KMS-11 (cell line): ENCODE measurements around the gene P2RX2.

Experiments
- H2AFZ ChIP-seq: fragments of 200-600 bp; sonication (generic); 2 replicates; pipeline ENCODE4 v1.6.1; 2016; ENCODE audit warnings: antibody characterized with exemption, mixed run types, low read depth
- H3K27ac ChIP-seq: fragments of 200-600 bp; sonication (generic); 2 replicates; pipeline ENCODE4 v1.6.1; 2016; ENCODE audit warnings: mild to moderate bottlenecking, mixed run types
- H3K27me3 ChIP-seq: fragments of 200-600 bp; sonication (generic); 2 replicates; pipeline ENCODE4 v1.6.1; 2017; ENCODE audit warnings: mild to moderate bottlenecking, low read depth, mixed run types, moderate library complexity; ENCODE audit not compliant: insufficient read depth
- H3K36me3 ChIP-seq: fragments of 200-600 bp; sonication (generic); 2 replicates; pipeline ENCODE4 v1.6.1; 2017; ENCODE audit warnings: mild to moderate bottlenecking, mixed run types; ENCODE audit not compliant: insufficient read depth
- H3K4me1 ChIP-seq: fragments of 200-600 bp; sonication (generic); 2 replicates; pipeline ENCODE4 v1.6.1; 2016; ENCODE audit warnings: mild to moderate bottlenecking, low read depth, mixed run types; ENCODE audit not compliant: poor library complexity, severe bottlenecking
- H3K4me2 ChIP-seq: fragments of 200-600 bp; sonication (generic); 2 replicates; pipeline ENCODE4 v1.7.0; 2016; ENCODE audit warnings: mild to moderate bottlenecking, mixed run types
- H3K4me3 ChIP-seq: fragments of 200-600 bp; sonication (generic); IDR thresholded peaks from 2 replicates; pipeline ENCODE4 v1.6.1; 2017; ENCODE audit warnings: low read depth, low read length, mixed read lengths; ENCODE audit not compliant: insufficient read depth
- H3K79me2 ChIP-seq: fragments of 200-600 bp; sonication (generic); 2 replicates; pipeline ENCODE4 v1.6.1; 2016; ENCODE audit warnings: low read depth, mixed run types; ENCODE audit not compliant: insufficient read depth
- H3K9ac ChIP-seq: fragments of 200-600 bp; sonication (generic); 2 replicates; pipeline ENCODE4 v1.6.1; 2016; ENCODE audit warnings: mild to moderate bottlenecking, mixed run types
- H4K20me1 ChIP-seq: fragments of 200-600 bp; sonication (generic); 2 replicates; pipeline ENCODE4 v1.6.1; 2016; ENCODE audit warnings: mild to moderate bottlenecking, mixed run types; ENCODE audit not compliant: insufficient read depth
- CTCF ChIP-seq: fragments of 200-600 bp; sonication (generic); conservative IDR thresholded peaks from 2 replicates; pipeline ENCODE4 v1.6.1; 2017; ENCODE audit warnings: low read depth, mild to moderate bottlenecking, antibody characterized with exemption, low read length, moderate library complexity, mixed read lengths

The P2RX2 gene

GRCh38 chr12:132669166-132669879, 50.7 kb downstream of the P2RX2 start:
- Histone ChIP-seq H3K4me2 (no peak overlapping the region), H4K20me1 (no peaks in the 10 kb centered on the region), H3K27me3 (no peaks in the 10 kb centered on the region), H3K27ac (no peak overlapping the region), H3K4me1 (no peaks in the 10 kb centered on the region), H3K36me3 (no peaks in the 10 kb centered on the region), H3K79me2 (no peaks in the 10 kb centered on the region), H2AFZ (no peak overlapping the region), H3K9ac (no peak overlapping the region), H3K4me3 (no peak overlapping the region)
- TF ChIP-seq CTCF = no peak
